WTC11 (cell line): ENCODE data around the gene TMEM92. TPM values are rescaled to one million over a fixed set of nuclear protein-coding genes. Genes with fewer than 3 reads are reported as not detected.

Experiments used
- ATAC-seq: fragments of 200-7000 bp; cut with Tn5 transposase; 2 replicates; pipeline ENCODE4 v1.10.0; 2021; ENCODE audit warnings: mild to moderate bottlenecking, moderate library complexity
- CTCF ChIA-PET: fragments of 300-600 bp; sonication (Branson Sonifier 250); formaldehyde crosslinking; loops from one replicate; lab custom pipeline; 2021; ENCODE audit warnings: antibody characterized with exemption; lab: Charles Lee
- POLR2A ChIA-PET: fragments of 350-600 bp; sonication (Branson Sonifier 250); formaldehyde crosslinking; loops from one replicate; lab custom pipeline; 2021; ENCODE audit warnings: antibody characterized with exemption; lab: Charles Lee
- DNase-seq: peaks from one replicate; pipeline ENCODE4 v3.0.0; 2021; ENCODE audit warnings: low spot score
- H3K27ac Mint-ChIP-seq: 2 replicates; pipeline ENCODE4 v1.8.0; 2021; ENCODE audit warnings: mixed read lengths
- H3K27me3 Mint-ChIP-seq: 2 replicates; pipeline ENCODE4 v1.8.0; 2021; ENCODE audit warnings: low read depth, mild to moderate bottlenecking, moderate library complexity, mixed read lengths
- H3K36me3 Mint-ChIP-seq: 2 replicates; pipeline ENCODE4 v1.8.0; 2021; ENCODE audit warnings: mixed read lengths
- H3K4me1 Mint-ChIP-seq: 2 replicates; pipeline ENCODE4 v1.8.0; 2022; ENCODE audit warnings: mixed read lengths
- H3K4me3 Mint-ChIP-seq: 2 replicates; pipeline ENCODE4 v1.8.0; 2021; ENCODE audit warnings: mild to moderate bottlenecking, moderate library complexity, mixed read lengths
- H3K9me3 Mint-ChIP-seq: 2 replicates; pipeline ENCODE4 v1.8.0; 2021; ENCODE audit warnings: mixed read lengths
- GRHL2 ChIP-seq: fragments of 250-450 bp; sonication (Bioruptor Pico); IDR thresholded peaks from 2 replicates; pipeline ENCODE4 v1.8.0; 2022; ENCODE audit warnings: mild to moderate bottlenecking, moderate library complexity; ENCODE audit not compliant: insufficient replicate concordance, severe bottlenecking
- JUN ChIP-seq: sonication (generic); formaldehyde crosslinking; IDR thresholded peaks from 2 replicates; pipeline ENCODE4 v1.8.0; 2023; ENCODE audit warnings: mild to moderate bottlenecking, missing genetic modification reagents
- MYBL2 ChIP-seq: sonication (generic); formaldehyde crosslinking; IDR thresholded peaks from 2 replicates; pipeline ENCODE4 v1.8.1; 2023; ENCODE audit warnings: mild to moderate bottlenecking, moderate library complexity, missing genetic modification reagents
- NFE2L1 ChIP-seq: sonication (generic); formaldehyde crosslinking; IDR thresholded peaks from 2 replicates; pipeline ENCODE4 v1.8.1; 2023; ENCODE audit warnings: missing genetic modification reagents
- RELA ChIP-seq: sonication (generic); formaldehyde crosslinking; IDR thresholded peaks from 2 replicates; pipeline ENCODE4 v1.8.1; 2022; ENCODE audit warnings: missing genetic modification reagents, mild to moderate bottlenecking, borderline replicate concordance
- TP53 ChIP-seq: sonication (generic); formaldehyde crosslinking; IDR thresholded peaks from 2 replicates; pipeline ENCODE4 v1.8.1; 2023; ENCODE audit warnings: mild to moderate bottlenecking, missing genetic modification reagents
- ZBTB21 ChIP-seq: sonication (generic); formaldehyde crosslinking; IDR thresholded peaks from 2 replicates; pipeline ENCODE4 v1.8.1; 2023; ENCODE audit warnings: mild to moderate bottlenecking, missing genetic modification reagents, borderline replicate concordance
- ZNF263 ChIP-seq: sonication (generic); formaldehyde crosslinking; IDR thresholded peaks from 2 replicates; pipeline ENCODE4 v1.8.1; 2022; ENCODE audit warnings: low read depth, mild to moderate bottlenecking, moderate library complexity, missing genetic modification reagents
- total RNA-seq: library from RNA; stranded (reverse); gene quantifications from 3 replicates; pipeline ENCODE4 v1.2.3, GENCODE V29; 2021
- TF ChIP-seq, protein P1 (sequence below): sonication (generic); formaldehyde crosslinking; IDR thresholded peaks from 2 replicates; pipeline ENCODE4 v1.8.1; 2022; ENCODE audit warnings: low read depth, mild to moderate bottlenecking, moderate library complexity, missing genetic modification reagents, borderline replicate concordance
- TF ChIP-seq, protein P2 (sequence below): sonication (generic); formaldehyde crosslinking; IDR thresholded peaks from 2 replicates; pipeline ENCODE4 v1.8.1; 2023; ENCODE audit warnings: mild to moderate bottlenecking, missing genetic modification reagents, moderate library complexity
- TF ChIP-seq, protein P3 (sequence below): sonication (generic); formaldehyde crosslinking; IDR thresholded peaks from 2 replicates; pipeline ENCODE4 v1.8.1; 2023; ENCODE audit warnings: mild to moderate bottlenecking, missing genetic modification reagents, moderate library complexity
- TF ChIP-seq, protein P4 (sequence below): sonication (generic); formaldehyde crosslinking; IDR thresholded peaks from 2 replicates; pipeline ENCODE4 v1.8.1; 2022; ENCODE audit warnings: mild to moderate bottlenecking, moderate library complexity, missing genetic modification reagents
- TF ChIP-seq, protein P5 (sequence below): sonication (generic); formaldehyde crosslinking; IDR thresholded peaks from 2 replicates; pipeline ENCODE4 v1.8.0; 2022; ENCODE audit warnings: mild to moderate bottlenecking, missing genetic modification reagents
- TF ChIP-seq, protein P6 (sequence below): fragments of 250-450 bp; sonication (Bioruptor Pico); IDR thresholded peaks from 2 replicates; pipeline ENCODE4 v1.9.0; 2021; ENCODE audit warnings: mild to moderate bottlenecking, borderline replicate concordance
- TF ChIP-seq, protein P7 (sequence below): sonication (generic); formaldehyde crosslinking; IDR thresholded peaks from 2 replicates; pipeline ENCODE4 v1.8.0; 2023; ENCODE audit warnings: missing genetic modification reagents

The TMEM92 gene
- total RNA-seq, 1 experiment from 2014 or later = 9.8 TPM

DNA sequence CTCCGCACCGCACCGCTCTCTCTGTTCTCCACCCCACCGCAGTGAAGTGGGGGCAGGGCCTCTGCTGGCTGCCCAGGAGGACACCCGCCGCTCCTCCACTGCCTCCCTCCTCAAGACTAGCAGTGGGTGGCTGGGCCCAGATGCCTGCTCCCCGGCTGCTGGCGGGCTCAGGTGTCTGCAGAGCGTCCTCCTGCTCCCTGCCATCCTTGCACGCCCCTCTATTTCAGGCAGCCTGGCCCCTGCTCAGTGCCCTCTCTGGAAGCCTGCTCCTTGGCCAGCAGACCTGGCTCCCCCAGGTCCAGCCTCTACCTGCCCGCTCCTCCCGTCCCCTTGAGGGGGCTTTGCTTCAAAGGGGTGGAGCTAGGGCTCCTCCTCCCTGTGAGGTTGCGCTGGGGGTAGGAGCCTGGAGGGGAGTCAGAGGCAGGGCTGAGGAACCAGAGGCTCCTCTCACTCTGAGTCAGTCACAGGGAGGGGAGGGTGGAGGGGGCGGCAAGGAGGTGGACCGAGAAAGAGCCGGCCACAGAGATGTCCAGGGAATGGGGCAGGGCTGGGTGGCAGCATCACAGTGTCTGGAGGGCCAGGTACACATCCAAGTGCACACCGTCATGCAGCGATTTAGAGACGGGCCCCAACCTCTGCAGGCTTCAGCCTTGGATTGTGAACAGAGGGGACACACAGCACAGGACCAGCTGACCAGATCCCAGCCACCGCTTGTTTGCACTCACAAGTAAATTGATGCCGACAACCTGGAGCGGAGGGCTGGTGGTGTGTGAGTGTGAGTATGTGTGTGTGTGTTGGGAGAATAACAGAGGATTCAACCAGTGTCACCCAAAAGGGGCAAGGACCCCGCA is 9.8 kb upstream of the TMEM92 start (continued):
- TF ChIP-seq, protein P1, sequence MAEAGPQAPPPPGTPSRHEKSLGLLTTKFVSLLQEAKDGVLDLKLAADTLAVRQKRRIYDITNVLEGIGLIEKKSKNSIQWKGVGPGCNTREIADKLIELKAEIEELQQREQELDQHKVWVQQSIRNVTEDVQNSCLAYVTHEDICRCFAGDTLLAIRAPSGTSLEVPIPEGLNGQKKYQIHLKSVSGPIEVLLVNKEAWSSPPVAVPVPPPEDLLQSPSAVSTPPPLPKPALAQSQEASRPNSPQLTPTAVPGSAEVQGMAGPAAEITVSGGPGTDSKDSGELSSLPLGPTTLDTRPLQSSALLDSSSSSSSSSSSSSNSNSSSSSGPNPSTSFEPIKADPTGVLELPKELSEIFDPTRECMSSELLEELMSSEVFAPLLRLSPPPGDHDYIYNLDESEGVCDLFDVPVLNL (CRISPR knock-in tag) = no peak
- no peak for TF ChIP-seq JUN
- TF ChIP-seq, protein P2, sequence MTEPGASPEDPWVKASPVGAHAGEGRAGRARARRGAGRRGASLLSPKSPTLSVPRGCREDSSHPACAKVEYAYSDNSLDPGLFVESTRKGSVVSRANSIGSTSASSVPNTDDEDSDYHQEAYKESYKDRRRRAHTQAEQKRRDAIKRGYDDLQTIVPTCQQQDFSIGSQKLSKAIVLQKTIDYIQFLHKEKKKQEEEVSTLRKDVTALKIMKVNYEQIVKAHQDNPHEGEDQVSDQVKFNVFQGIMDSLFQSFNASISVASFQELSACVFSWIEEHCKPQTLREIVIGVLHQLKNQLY (CRISPR knock-in tag) = no peak
- TF ChIP-seq, protein P3, sequence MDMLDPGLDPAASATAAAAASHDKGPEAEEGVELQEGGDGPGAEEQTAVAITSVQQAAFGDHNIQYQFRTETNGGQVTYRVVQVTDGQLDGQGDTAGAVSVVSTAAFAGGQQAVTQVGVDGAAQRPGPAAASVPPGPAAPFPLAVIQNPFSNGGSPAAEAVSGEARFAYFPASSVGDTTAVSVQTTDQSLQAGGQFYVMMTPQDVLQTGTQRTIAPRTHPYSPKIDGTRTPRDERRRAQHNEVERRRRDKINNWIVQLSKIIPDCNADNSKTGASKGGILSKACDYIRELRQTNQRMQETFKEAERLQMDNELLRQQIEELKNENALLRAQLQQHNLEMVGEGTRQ (CRISPR knock-in tag) = no peak
- TF ChIP-seq, protein P4, sequence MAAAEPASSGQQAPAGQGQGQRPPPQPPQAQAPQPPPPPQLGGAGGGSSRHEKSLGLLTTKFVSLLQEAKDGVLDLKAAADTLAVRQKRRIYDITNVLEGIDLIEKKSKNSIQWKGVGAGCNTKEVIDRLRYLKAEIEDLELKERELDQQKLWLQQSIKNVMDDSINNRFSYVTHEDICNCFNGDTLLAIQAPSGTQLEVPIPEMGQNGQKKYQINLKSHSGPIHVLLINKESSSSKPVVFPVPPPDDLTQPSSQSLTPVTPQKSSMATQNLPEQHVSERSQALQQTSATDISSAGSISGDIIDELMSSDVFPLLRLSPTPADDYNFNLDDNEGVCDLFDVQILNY (CRISPR knock-in tag) = no peak
- TF ChIP-seq, protein P5, sequence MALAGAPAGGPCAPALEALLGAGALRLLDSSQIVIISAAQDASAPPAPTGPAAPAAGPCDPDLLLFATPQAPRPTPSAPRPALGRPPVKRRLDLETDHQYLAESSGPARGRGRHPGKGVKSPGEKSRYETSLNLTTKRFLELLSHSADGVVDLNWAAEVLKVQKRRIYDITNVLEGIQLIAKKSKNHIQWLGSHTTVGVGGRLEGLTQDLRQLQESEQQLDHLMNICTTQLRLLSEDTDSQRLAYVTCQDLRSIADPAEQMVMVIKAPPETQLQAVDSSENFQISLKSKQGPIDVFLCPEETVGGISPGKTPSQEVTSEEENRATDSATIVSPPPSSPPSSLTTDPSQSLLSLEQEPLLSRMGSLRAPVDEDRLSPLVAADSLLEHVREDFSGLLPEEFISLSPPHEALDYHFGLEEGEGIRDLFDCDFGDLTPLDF = no peak
- TF ChIP-seq, all 79 proteins: peak for 3

DNA sequence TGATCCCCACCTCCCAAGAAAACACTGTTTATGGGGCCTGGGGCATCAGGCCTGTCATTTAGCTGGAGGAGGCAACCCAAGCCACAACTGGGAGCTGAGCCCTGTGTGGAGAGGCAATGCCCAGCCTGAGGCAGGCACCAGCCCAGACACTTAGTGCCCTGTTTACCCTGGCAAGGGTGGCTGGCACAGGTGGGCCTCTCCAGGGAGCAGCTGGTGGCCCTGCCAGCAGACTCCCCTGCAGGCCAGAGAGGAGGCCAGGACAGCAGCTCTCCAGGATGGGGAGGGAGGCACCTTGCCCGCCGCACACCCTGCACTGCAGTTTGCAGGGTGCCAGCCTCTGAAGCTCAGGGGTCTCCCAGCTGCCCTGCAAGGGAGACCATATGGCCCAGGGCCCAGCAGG is 9.1 kb upstream of the TMEM92 start:
- POLR2A ChIA-PET = no interaction called here
- DNase-seq (no peak), ATAC-seq (no peak)
- Mint-ChIP-seq H3K27me3 (no peaks in the 10 kb centered on the region; the same call in 1 of the 2 replicates), H3K27ac (no peak overlapping the region), H3K36me3 (no peaks in the 10 kb centered on the region), H3K4me3 (no peak overlapping the region), H3K4me1 (peaks cover 25% of the 10 kb centered on the region), H3K9me3 (no peaks in the 10 kb centered on the region)
- CTCF ChIA-PET = interaction anchor here (1.1 to 4.1 kb wide), 3 partner anchors 9 to 64 kb away, joined by 3 to 20 read pairs (median 11); partner anchors contain the start of genes COL1A1 and TMEM92
- TF ChIP-seq GRHL2 (CRISPR knock-in tag) (no peak), ZNF263 (CRISPR knock-in tag) (no peak), TP53 (CRISPR knock-in tag) (no peak), MYBL2 (no peak), ZBTB21 (CRISPR knock-in tag) (no peak), NFE2L1 (CRISPR knock-in tag) (no peak), RELA (CRISPR knock-in tag) (no peak)
- TF ChIP-seq, protein P6, sequence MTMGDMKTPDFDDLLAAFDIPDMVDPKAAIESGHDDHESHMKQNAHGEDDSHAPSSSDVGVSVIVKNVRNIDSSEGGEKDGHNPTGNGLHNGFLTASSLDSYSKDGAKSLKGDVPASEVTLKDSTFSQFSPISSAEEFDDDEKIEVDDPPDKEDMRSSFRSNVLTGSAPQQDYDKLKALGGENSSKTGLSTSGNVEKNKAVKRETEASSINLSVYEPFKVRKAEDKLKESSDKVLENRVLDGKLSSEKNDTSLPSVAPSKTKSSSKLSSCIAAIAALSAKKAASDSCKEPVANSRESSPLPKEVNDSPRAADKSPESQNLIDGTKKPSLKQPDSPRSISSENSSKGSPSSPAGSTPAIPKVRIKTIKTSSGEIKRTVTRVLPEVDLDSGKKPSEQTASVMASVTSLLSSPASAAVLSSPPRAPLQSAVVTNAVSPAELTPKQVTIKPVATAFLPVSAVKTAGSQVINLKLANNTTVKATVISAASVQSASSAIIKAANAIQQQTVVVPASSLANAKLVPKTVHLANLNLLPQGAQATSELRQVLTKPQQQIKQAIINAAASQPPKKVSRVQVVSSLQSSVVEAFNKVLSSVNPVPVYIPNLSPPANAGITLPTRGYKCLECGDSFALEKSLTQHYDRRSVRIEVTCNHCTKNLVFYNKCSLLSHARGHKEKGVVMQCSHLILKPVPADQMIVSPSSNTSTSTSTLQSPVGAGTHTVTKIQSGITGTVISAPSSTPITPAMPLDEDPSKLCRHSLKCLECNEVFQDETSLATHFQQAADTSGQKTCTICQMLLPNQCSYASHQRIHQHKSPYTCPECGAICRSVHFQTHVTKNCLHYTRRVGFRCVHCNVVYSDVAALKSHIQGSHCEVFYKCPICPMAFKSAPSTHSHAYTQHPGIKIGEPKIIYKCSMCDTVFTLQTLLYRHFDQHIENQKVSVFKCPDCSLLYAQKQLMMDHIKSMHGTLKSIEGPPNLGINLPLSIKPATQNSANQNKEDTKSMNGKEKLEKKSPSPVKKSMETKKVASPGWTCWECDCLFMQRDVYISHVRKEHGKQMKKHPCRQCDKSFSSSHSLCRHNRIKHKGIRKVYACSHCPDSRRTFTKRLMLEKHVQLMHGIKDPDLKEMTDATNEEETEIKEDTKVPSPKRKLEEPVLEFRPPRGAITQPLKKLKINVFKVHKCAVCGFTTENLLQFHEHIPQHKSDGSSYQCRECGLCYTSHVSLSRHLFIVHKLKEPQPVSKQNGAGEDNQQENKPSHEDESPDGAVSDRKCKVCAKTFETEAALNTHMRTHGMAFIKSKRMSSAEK = no peak
- TF ChIP-seq, protein P7, sequence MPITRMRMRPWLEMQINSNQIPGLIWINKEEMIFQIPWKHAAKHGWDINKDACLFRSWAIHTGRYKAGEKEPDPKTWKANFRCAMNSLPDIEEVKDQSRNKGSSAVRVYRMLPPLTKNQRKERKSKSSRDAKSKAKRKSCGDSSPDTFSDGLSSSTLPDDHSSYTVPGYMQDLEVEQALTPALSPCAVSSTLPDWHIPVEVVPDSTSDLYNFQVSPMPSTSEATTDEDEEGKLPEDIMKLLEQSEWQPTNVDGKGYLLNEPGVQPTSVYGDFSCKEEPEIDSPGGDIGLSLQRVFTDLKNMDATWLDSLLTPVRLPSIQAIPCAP (CRISPR knock-in tag) = no peak
